A673 (cell line): ENCODE measurements around the gene CD1B. TPM values are rescaled to one million over a fixed set of nuclear protein-coding genes. Genes with fewer than 3 reads are reported as not detected.
"Not testable (repeated sequence)": the region's sequence is repeated elsewhere in the genome, so short reads cannot be mapped to it uniquely, and the experiment has no call there.

ENCODE experiments used
- BruUV-seq: library from RNA; stranded (reverse); fragments of 400-500 nt; replicated peaks from 2 replicates; lab custom pipeline; 2021; lab: Mats Ljungman, UMichigan
- CTCF ChIA-PET: fragments of 300-600 bp; sonication (Branson Sonifier 250); formaldehyde crosslinking; loops from one replicate; lab custom pipeline; 2022; ENCODE audit warnings: antibody characterized with exemption; lab: Charles Lee
- POLR2A ChIA-PET: fragments of 300-600 bp; sonication (Branson Sonifier 250); formaldehyde crosslinking; loops from one replicate; lab custom pipeline; 2022; ENCODE audit warnings: antibody characterized with exemption; ENCODE audit not compliant: low non-redundant PET; lab: Charles Lee
- DNase-seq: peaks from one replicate; pipeline ENCODE4 v3.0.0-alpha.2; 2015; ENCODE audit warnings: low spot score
- H3K27ac ChIP-seq: fragments of 200-600 bp; sonication (generic); 2 replicates; pipeline ENCODE4 v1.5.1; 2016; ENCODE audit warnings: mixed run types, low read depth, mild to moderate bottlenecking, mixed read lengths, antibody characterized with exemption, low read length; ENCODE audit not compliant: poor library complexity, severe bottlenecking
- H3K27me3 ChIP-seq: fragments of 200-600 bp; sonication (generic); replicated peaks from 2 replicates; pipeline ENCODE4 v1.6.1; 2017; ENCODE audit warnings: mixed run types, low read depth, mild to moderate bottlenecking, mixed read lengths, antibody characterized with exemption, low read length; ENCODE audit not compliant: insufficient read depth, poor library complexity
- H3K36me3 ChIP-seq: fragments of 200-600 bp; sonication (generic); 2 replicates; pipeline ENCODE4 v1.6.1; 2016; ENCODE audit warnings: mixed run types, mild to moderate bottlenecking, mixed read lengths, antibody characterized with exemption, low read length; ENCODE audit not compliant: insufficient read depth, poor library complexity, severe bottlenecking
- H3K4me1 ChIP-seq: fragments of 200-600 bp; sonication (generic); 2 replicates; pipeline ENCODE4 v1.6.1; 2017; ENCODE audit warnings: mixed run types, mild to moderate bottlenecking, mixed read lengths, antibody characterized with exemption, low read length; ENCODE audit not compliant: insufficient read depth, poor library complexity, severe bottlenecking
- H3K4me3 ChIP-seq: fragments of 200-600 bp; sonication (generic); 2 replicates; pipeline ENCODE4 v1.5.1; 2016; ENCODE audit warnings: low read depth, mixed run types, mild to moderate bottlenecking, mixed read lengths, low read length; ENCODE audit not compliant: poor library complexity, severe bottlenecking
- H3K9me3 ChIP-seq: fragments of 200-600 bp; sonication (generic); 2 replicates; pipeline ENCODE4 v1.6.1; 2016; ENCODE audit warnings: mixed run types, low read depth, mild to moderate bottlenecking, mixed read lengths, antibody characterized with exemption, low read length; ENCODE audit not compliant: poor library complexity, severe bottlenecking
- EZH2 ChIP-seq: fragments of 200-600 bp; sonication (generic); IDR thresholded peaks from 2 replicates; pipeline ENCODE4 v1.6.1; 2017; ENCODE audit warnings: borderline replicate concordance, low read depth, mild to moderate bottlenecking, mixed read lengths, antibody characterized with exemption, low read length; ENCODE audit not compliant: poor library complexity, severe bottlenecking
- intact Hi-C: fragments of 100-400 bp; cut with micrococcal nuclease; formaldehyde crosslinking; loops from one replicate; pipeline ENCODE4 v1.10.0; 2022; ENCODE audit not compliant: unreplicated experiment
- total RNA-seq: library from RNA; stranded (reverse); gene quantifications from 2 replicates; pipeline ENCODE4 v1.2.3, GENCODE V29; 2021
- TF ChIP-seq, protein P1 (sequence below): fragments of 300-800, 200-600 bp; sonication (generic); conservative IDR thresholded peaks from 2 replicates; pipeline ENCODE4 v1.5.1; 2017; ENCODE audit warnings: low read depth, mild to moderate bottlenecking, antibody characterized with exemption, low read length, moderate library complexity, mixed read lengths

The CD1B gene
- total RNA-seq, 1 experiment from 2014 or later = not detected

DNA sequence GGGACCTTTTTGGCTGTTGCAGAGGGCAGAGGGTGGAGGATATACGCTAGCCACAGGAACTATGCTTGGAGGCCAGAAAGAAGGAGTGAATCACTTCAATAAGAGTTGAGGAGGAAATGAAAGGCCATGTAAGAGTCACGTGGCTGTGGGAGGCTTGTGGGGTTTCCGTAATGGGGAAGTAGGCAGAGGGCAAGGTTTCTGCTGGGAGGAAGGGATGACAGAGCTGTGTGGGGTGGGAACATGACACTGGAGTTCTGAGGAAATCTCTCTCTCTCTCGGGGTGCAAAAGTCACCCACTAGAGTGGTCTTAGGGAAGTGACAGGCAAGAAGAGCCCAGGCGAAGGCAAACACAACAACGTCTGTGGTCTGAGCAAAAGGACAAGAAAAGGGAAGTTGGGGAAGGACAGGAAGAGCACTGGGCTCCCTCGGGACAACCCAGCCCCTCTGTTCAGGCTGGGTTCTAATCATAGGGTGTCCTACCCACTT, 45.5 kb downstream of the CD1B start:
- no TSS peak for BruUV-seq
- intact Hi-C loops = no loop called here
- POLR2A ChIA-PET = no interaction called here

DNA sequence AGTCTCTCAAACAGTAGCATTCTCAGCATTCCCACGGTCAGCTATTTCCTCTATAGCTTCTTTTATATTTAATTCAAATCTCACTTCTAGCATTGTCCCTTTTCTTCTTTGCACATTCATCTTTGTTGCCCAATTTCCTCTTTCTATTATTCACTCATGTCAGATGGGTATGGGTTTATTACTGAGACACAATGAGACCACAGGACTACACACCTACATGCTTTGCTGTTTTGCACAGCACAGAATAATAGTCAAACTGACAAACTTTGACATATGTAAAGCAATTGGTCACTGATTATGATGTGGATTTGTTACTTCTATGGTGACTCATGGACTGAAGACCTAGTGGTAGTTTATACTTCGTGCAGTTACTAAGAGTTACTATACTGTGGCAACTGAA, 47.4 kb downstream of the CD1B start:
- intact Hi-C loops = no loop called here
- peaks cover 32% of the 10 kb centered on the region for H3K27me3 ChIP-seq
- no TSS peak for BruUV-seq
- H3K27ac ChIP-seq = no peak overlapping the region
- TF ChIP-seq, protein P1, sequence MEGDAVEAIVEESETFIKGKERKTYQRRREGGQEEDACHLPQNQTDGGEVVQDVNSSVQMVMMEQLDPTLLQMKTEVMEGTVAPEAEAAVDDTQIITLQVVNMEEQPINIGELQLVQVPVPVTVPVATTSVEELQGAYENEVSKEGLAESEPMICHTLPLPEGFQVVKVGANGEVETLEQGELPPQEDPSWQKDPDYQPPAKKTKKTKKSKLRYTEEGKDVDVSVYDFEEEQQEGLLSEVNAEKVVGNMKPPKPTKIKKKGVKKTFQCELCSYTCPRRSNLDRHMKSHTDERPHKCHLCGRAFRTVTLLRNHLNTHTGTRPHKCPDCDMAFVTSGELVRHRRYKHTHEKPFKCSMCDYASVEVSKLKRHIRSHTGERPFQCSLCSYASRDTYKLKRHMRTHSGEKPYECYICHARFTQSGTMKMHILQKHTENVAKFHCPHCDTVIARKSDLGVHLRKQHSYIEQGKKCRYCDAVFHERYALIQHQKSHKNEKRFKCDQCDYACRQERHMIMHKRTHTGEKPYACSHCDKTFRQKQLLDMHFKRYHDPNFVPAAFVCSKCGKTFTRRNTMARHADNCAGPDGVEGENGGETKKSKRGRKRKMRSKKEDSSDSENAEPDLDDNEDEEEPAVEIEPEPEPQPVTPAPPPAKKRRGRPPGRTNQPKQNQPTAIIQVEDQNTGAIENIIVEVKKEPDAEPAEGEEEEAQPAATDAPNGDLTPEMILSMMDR = no peak
- no peak for TF ChIP-seq EZH2
- CTCF ChIA-PET = no interaction called here
- no peaks in the 10 kb centered on the region for H3K4me1 ChIP-seq
- peak; percentile 3 for DNase-seq
- no peak overlapping the region for H3K4me3 ChIP-seq
- H3K36me3 ChIP-seq = no peaks in the 10 kb centered on the region
- POLR2A ChIA-PET = no interaction called here
- H3K9me3 ChIP-seq = no peaks in the 10 kb centered on the region

More for the DNA sequence above, 45.5 kb downstream of the CD1B start:
- Histone ChIP-seq H3K4me1 (no peaks in the 10 kb centered on the region), H3K27me3 (peaks cover 50% of the 10 kb centered on the region), H3K9me3 (no peaks in the 10 kb centered on the region), H3K4me3 (no peak overlapping the region), H3K27ac (no peak overlapping the region), H3K36me3 (no peaks in the 10 kb centered on the region)
- no peak for DNase-seq
- CTCF ChIA-PET = no interaction called here
- TF ChIP-seq EZH2 = no peak
- TF ChIP-seq, protein P1 = no peak

DNA sequence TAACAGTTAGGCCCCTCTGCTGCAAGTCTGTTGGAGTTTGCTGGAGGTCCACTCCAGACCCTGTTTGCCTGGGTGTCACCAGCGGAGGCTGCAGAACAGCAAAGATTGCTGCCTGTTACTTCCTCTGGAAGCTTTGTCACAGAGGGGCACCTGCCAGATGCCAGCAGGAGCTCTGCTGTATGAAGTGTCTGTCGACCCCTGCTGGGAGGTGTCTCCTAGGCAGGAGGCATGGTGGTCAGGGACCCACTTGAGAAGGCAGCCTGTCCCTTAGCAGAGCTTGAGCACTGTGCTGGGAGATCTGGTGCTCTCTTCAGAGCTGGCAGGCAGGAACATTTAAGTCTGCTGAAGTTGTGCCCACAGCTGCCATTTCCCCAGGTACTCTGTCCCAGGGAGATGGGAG, 48.9 kb downstream of the CD1B start:
- intact Hi-C loops, H3K27ac ChIP-seq, H3K9me3 ChIP-seq, CTCF ChIA-PET, BruUV-seq, H3K4me3 ChIP-seq, H3K4me1 ChIP-seq, POLR2A ChIA-PET, H3K36me3 ChIP-seq, DNase-seq: not testable (repeated sequence)
- H3K27me3 ChIP-seq = peaks cover 26% of the 10 kb centered on the region

Other genes starting within 250 kb of the CD1B start
- 0.79 and 1.3 TPM in 2 replicates for gene CD1D, start 150.6 kb downstream of the CD1B start, total RNA-seq
- not detected in 2 replicates for gene CD1A, start 77.1 kb downstream of the CD1B start, total RNA-seq
- gene CD1C, start 41.6 kb downstream of the CD1B start, total RNA-seq = not detected in 2 replicates
- gene CD1E, start 22.4 kb upstream of the CD1B start, total RNA-seq = not detected in 2 replicates
- gene OR10T2, start 67.9 kb upstream of the CD1B start, total RNA-seq = not detected in 2 replicates
- gene OR10K2, start 94.7 kb upstream of the CD1B start, total RNA-seq = not detected in 2 replicates
- gene OR10K1, start 130.3 kb upstream of the CD1B start, total RNA-seq = not detected in 2 replicates
- gene OR10R2, start 140.7 kb upstream of the CD1B start, total RNA-seq = not detected in 2 replicates
- gene OR6Y1, start 222.9 kb upstream of the CD1B start, total RNA-seq = not detected in 2 replicates
- gene OR6P1, start 239.0 kb upstream of the CD1B start, total RNA-seq = not detected in 2 replicates
- gene OR10X1, start 248.4 kb upstream of the CD1B start, total RNA-seq = not detected in 2 replicates